HT-29 (cell line): Measurements from ENCODE around the gene FBLN2. TPM values are rescaled to one million over a fixed set of nuclear protein-coding genes. Genes with fewer than 3 reads are reported as not detected.

Experiments
- DNase-seq: peaks from one replicate; pipeline ENCODE4 v3.0.0-alpha.2; 2015; ENCODE audit warnings: low spot score
- total RNA-seq: library from RNA; depleted of rRNA; stranded (reverse); fragments of >200 nt; shearing (Covaris generic); gene quantifications from 2 replicates; pipeline ENCODE4 v1.2.3, GENCODE V29; 2014

Gene FBLN2
- total RNA-seq, 1 experiment from 2014 or later = 0.33 TPM

DNA sequence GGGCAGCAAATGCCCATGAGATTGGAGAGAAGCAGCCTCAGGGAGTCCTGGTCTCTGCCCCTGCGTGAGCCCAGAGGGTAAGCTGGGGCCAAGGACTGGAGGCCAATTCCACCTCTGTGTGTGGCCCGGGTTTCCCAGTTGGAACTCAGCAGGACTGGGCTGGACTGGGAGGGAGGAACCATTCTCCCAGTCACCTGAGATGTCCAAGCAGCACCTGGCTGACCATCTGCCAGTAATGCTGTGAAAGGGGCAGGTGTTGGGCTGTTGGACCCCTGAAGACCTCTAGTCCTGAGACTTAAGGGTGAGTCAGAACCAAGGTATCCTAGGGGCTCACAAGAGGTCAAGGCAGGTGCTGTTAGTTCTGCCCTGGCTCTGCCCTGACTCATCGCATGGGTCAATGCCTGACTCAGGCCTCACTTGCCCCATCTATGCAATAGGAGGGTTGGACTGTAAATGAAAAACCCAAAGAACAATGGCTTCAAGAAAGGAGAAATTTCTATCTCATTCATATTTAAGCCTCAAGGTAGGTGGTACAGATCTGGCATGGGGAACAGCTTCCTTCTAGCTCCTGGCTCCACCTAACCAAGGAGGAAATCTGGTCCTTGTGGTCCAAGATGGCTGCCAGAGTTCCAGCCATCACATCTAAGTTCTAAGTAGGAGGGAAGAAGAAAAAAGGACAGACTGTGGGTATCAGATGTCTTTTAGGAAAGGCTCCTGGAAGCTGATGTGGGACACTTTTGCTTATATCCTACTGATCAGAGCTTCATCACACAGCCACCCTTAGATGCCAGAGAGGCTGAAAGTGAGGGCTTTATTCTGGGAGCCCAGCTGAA is 111.3 kb downstream of the FBLN2 start:
- no peak for DNase-seq

DNA sequence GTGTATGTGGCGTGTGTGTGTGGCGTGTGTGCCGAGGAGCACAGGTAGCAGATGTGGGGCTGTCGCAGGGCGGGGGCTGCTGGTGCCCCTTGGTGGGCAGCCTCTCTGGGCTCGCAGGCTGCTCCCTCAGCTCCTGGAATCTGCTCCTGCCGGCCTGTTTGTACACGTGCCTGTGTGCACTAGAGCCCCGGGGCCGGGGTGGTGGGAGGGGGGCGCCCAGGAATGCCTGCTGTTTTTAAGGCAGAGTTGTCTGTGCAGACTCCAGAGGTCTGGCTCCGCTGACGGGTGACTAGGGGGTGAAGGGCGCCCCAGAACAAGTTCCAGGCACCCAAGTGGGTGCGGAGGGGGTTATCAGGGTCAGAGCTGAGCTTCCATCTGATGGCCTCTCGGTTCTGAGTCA is 112.2 kb downstream of the FBLN2 start:
- DNase-seq = no peak

- no peak for DNase-seq
Measured at GRCh38 chr3:13662238-13662847, 113.4 kb downstream of the FBLN2 start.

DNA sequence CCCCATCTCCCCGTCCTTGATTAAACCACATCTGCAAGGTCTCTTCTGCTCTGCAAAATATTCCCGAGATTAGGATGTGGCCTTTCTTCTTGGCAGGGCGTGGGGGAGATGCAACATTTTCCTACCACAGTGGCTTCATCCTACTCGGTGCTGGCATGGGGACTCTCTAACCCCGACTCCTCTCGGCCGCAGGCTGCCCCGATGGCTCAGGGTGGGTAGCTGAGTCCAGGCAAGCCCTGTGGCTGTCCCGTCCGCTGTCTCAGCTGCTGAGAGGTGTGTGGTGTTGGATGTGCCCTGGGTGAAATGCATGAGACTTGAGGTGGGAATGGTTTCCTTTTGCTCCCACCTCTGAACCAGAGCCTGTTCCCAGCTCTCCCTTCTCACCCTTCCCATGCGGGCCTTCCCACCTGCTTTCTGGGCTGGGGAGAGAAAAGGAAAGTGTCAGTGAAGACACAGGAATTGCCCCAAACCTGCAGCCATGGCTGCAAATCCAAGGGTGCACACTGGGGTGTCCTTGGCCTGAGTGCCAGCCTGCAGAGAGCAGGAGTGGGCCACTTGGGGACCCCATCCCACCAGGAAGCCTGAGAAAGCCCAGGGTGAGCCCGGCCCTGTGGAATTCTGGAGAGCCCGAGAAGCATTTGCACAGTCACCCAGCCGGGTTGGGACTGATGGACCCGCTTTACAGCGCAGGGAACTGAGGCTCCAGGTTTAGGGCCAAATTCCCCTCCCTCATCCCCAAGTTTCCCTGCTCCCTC is 115.0 kb downstream of the FBLN2 start:
- no peak for DNase-seq

DNA sequence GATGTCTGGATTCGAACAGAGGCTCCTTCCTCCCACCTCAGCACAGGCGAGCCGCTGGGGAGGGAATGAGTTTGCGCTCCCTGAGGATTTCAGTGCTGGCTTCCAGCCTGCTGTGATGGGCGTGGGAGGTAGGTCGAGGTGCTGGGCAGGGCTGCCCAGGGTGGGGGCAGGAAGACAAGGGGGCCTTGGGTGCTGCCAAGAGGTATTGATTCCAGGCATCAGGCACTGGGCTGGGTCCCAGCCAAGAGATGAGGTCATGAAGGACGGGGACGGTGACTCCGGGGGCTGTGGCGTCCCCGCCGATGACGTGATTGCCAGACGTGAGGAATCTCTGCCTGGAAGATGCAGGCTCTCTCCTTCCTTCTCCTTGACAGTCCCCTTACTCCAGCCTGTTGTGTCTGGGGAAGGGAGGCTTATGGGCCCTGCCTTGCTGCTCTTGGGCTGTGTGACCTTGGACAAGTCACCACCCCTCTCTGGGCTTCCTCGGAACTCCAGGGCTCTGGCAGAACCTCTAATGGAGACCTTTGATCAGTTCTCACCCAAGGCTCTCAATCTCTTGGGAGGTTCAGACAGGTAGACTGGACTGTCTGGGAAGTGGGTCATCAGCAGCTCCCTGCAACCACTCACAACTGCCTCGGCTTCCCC is 116.8 kb downstream of the FBLN2 start:
- DNase-seq = no peak

- DNase-seq = no peak
Measured at GRCh38 chr3:13666227-13666619, 117.3 kb downstream of the FBLN2 start.

DNA sequence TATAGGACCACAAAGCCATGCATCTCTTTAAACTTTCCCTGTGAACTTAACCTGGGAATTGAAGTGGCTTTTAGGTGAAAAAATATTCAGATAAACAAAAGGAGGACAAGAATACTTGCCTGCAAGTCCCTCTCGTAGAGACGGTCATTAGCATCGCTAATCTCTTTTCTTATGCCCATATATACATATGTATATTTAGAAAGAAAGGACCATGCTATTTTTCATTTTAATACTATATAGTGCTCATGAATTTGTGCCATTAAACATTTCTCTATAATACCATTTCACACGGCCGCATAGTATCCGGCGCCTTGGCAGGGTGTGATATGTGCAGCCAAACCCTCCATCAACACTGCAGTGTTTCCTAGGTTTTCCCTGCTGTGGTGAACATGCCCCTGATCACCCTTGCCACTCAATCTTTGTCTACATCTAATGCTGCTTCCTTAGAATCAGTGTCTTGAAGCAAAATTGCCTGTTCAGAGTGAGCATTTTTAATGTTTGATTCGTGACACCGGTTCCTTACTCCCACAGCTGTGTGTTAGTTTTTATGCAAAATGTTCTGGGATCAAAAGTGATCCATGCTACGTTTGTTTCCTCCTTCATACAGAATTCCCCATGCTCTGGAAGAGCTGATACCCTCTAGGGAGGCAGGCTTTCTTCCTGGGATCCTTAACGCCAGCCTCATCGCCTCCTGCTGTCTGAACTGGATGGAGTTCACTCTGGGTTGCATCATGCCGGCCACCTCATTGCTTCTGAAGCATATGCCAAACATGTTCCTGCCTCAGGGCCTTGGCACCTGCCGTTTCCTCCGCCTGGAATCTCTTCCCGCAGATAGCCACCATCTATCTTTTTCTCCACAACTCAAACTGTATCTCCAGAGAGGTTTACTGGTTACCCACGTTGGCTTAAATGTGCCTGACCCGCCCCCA is 118.1 kb downstream of the FBLN2 start:
- DNase-seq = no peak

GRCh38 chr3:13668136-13668535 is 119.2 kb downstream of the FBLN2 start:
- no peak for DNase-seq

DNA sequence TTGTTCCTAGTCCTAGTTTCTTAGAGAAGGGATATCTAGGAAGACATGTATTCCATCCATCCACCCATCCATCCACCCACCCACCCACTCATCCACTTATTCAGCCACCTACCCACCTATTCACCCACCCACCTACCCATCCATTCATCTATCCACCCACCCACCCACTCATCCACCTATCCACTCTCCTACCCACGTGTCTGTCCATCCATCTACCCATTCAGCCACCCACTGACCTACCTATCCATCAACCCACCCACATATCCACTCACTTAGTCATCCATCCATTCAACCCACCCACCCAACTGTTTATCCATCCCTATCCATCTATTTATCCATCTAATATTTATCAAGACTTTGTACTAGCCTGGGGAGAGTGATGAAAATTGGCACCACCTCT is 120.5 kb downstream of the FBLN2 start:
- no peak for DNase-seq

- no peak for DNase-seq
Measured at GRCh38 chr3:13670292-13670691, 121.4 kb downstream of the FBLN2 start.

- no peak for DNase-seq
Measured at GRCh38 chr3:13671482-13672233, 122.7 kb downstream of the FBLN2 start.

DNA sequence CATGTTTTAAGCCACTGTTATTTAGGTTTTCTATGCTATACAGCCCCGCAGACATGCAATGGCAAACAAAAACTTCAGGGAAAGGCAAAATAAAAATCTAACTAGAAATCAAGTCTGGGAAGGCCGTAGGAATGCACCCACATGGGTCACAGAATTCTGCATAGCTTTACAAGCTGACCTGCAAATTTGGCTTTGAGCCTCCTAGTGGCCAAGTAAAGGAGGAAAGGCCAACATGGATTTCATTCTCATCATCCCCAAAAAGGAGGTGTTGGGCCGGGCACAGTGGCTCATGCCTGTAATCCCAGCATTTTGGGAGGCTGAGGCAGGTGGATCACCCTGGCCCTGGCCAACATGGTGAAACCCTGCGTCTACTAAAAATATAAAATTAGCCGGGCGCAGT is 124.3 kb downstream of the FBLN2 start:
- DNase-seq = no peak

DNA sequence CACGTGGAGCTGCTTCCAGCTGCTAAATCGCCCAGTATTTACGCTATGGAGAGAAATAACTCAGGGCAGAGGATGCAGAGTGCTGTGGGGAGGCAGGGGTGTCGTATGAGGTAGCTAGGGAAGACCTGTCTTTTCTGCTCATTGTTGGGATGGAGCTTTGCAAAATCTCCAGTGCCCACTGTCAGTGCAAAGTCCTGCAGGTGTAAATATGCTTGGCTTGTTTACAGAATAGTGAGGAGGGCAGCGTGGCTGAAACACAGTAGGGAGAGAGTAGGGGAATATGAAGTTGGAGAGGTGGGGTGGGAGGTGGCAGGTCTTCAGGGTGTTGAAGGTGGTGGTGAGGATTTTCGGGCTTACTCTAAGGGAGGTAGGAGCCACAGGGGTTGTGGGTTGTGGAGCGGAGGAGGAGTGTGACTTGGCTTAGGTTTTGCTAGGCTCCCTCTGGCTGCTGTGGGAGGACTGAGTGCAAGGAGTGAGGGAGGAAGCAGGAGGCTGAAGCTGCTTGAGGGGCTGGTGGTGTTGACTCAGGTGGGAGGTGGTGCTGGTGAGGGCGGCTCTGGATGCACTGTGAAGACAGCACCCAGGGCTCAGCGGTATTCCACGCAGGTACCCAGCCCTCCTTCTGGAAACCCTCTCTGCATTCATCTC is 125.7 kb downstream of the FBLN2 start:
- DNase-seq = no peak

DNA sequence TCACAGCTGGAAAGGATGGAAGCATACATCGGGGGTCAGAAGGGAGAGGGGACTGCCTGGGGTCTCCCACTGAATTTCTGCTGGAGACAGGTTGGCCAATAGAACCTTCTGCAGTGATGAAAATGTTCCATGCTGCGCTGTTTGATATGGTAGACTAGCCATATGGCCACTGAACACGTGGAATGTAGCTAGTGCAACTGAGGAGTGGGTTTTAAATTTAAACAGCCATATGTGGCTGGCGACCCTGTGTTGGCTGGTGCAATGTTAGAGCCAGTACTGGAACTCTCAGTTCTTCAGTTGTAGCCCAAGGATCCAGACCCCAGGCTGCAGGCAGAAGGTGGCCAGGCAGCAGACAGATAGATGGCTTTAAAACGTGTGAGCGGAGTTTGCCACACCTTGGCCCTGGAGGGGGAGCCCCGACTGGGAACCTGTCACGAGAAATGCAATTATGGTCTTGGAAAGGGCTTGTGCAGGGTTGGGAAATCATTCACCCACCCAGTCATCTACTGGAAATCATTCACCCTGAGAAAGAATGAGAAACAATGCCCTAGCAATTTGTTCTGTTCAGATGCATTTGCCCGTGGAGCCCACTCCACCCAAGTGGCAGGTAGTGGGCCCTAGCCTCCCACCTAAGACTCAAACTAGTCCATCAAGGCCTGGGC is 127.6 kb downstream of the FBLN2 start:
- DNase-seq = no peak

DNA sequence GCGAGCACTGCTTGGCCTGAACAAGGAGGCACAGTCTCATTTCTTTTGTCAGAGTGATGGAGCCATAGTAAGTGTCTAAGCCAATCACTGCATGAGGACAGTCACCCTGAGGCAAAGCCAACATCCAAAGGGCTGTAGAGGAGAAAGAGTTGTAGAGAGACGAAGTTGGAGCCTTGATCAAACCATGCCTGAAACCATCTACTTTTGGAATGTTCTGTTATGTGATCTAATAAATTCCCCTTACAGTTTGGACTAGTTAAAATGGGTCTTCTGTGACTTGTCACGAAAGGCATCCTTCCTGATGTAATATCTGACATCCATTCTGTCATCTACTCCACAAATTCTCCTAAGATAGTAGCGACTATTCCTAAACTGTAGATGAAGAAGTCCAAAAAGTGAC is 128.3 kb downstream of the FBLN2 start:
- DNase-seq = no peak

DNA sequence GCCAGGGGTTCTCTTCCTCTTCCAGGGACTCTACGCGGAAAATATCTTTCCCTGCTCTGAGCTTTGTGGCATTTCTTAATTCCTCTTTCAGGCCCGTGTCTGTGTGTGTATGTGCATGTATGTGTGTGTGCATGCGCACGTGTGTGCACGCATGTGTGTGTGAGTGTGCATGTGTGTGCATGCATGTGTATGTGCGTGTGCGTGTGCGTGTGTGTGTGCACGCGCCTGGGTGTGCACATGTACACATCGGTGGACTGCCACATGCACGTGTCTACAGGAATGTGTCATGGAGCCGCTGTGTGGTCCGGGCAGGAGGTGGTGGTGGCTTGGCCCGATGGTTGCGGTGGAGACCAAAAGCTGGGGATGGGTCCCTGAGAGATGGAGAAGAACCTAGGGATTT is 133.0 kb downstream of the FBLN2 start:
- DNase-seq = no peak

- no peak for DNase-seq
Measured at GRCh38 chr3:13682331-13683013, 133.5 kb downstream of the FBLN2 start.

GRCh38 chr3:13683288-13683687 is 134.4 kb downstream of the FBLN2 start:
- DNase-seq = no peak

- no peak for DNase-seq
Measured at GRCh38 chr3:13683772-13684171, 134.8 kb downstream of the FBLN2 start.
